ENCODE data around the gene TMEM134.
A peak's percentile ranks its signal among the peaks of the same experiment; 100 is the strongest.

TMEM134 gene

GRCh38 chr11:67463680-67464410 is 5.2 kb downstream of the TMEM134 start:
- Mint-ChIP-seq H3K27ac (no peak overlapping the region), H3K27me3 (ENCODE audit: low read depth, poor library complexity) (peaks cover under 1% of the 10 kb centered on the region), H3K9me3 (no peaks in the 10 kb centered on the region), H3K4me1 (peaks cover 29% of the 10 kb centered on the region), H3K36me3 (ENCODE audit: low read depth) (peaks cover 4% of the 10 kb centered on the region), H3K4me3 (peak overlapping the region; percentile 79)
- TF ChIP-seq, protein P1, sequence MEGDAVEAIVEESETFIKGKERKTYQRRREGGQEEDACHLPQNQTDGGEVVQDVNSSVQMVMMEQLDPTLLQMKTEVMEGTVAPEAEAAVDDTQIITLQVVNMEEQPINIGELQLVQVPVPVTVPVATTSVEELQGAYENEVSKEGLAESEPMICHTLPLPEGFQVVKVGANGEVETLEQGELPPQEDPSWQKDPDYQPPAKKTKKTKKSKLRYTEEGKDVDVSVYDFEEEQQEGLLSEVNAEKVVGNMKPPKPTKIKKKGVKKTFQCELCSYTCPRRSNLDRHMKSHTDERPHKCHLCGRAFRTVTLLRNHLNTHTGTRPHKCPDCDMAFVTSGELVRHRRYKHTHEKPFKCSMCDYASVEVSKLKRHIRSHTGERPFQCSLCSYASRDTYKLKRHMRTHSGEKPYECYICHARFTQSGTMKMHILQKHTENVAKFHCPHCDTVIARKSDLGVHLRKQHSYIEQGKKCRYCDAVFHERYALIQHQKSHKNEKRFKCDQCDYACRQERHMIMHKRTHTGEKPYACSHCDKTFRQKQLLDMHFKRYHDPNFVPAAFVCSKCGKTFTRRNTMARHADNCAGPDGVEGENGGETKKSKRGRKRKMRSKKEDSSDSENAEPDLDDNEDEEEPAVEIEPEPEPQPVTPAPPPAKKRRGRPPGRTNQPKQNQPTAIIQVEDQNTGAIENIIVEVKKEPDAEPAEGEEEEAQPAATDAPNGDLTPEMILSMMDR (IDR thresholded peaks at IDR 0.05) = no peak
- no peak for DNase-seq

- Mint-ChIP-seq H3K36me3 (ENCODE audit: low read depth) (peaks cover 4% of the 10 kb centered on the region), H3K27me3 (ENCODE audit: low read depth, poor library complexity) (peaks cover 3% of the 10 kb centered on the region), H3K27ac (no peak overlapping the region), H3K4me3 (no peak overlapping the region), H3K9me3 (no peaks in the 10 kb centered on the region), H3K4me1 (peaks cover 26% of the 10 kb centered on the region)
- TF ChIP-seq, protein P1 (IDR thresholded peaks at IDR 0.05) = no peak
- DNase-seq = no peak
Measured at GRCh38 chr11:67463186-67463585, 5.9 kb downstream of the TMEM134 start.

DNA sequence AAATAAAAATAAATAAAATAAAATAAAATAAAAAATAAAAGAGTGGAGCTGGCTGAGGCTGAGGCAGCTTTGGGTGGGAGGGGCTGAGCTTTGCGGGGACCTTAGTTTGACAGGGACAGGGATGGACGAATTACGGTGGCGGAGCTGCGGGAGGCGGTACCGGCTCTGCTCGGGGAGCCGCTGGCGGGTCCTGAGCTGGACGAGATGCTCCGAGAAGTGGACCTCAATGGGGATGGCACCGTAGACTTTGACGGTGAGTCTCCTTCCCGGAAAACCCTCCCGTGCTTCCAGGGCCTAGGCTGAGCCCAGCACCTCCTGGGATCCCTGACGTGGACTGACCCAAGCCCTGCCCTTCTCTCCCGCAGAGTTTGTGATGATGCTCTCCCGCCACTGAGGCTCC is 10.8 kb downstream of the TMEM134 start:
- no peak for DNase-seq
- no peak overlapping the region for H3K27ac Mint-ChIP-seq
- no peak overlapping the region for H3K4me3 Mint-ChIP-seq
- no peaks in the 10 kb centered on the region for H3K36me3 Mint-ChIP-seq (ENCODE audit: low read depth)
- TF ChIP-seq, protein P1 (IDR thresholded peaks at IDR 0.05) = no peak
- no peaks in the 10 kb centered on the region for H3K9me3 Mint-ChIP-seq
- H3K27me3 Mint-ChIP-seq (ENCODE audit: low read depth, poor library complexity) = peaks cover 3% of the 10 kb centered on the region
- H3K4me1 Mint-ChIP-seq = peaks cover 26% of the 10 kb centered on the region

DNA sequence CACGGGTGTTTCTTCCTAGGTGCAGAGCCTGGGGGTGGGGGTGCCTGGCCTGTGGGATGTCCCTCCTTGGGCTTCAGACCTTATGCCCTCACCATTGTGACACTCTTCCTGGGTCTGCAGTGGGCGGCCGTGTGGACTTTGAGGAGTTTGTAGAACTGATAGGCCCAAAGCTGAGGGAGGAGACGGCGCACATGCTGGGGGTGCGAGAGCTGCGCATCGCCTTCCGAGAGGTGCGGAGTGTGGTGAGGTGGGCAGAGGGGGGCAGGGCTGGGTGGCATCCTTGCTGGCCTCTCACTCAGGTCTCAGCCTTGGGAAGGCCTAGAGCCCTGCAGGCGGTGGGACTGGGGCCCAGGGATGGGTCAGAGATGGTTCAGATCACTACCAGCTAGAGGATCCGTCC is 11.6 kb downstream of the TMEM134 start:
- Mint-ChIP-seq H3K9me3 (no peaks in the 10 kb centered on the region), H3K4me3 (no peak overlapping the region), H3K27me3 (ENCODE audit: low read depth, poor library complexity) (peaks cover 3% of the 10 kb centered on the region), H3K27ac (peak overlapping the region; percentile 39), H3K36me3 (ENCODE audit: low read depth) (no peaks in the 10 kb centered on the region), H3K4me1 (peaks cover 26% of the 10 kb centered on the region)
- TF ChIP-seq, protein P1 (IDR thresholded peaks at IDR 0.05) = no peak
- DNase-seq = no peak

DNA sequence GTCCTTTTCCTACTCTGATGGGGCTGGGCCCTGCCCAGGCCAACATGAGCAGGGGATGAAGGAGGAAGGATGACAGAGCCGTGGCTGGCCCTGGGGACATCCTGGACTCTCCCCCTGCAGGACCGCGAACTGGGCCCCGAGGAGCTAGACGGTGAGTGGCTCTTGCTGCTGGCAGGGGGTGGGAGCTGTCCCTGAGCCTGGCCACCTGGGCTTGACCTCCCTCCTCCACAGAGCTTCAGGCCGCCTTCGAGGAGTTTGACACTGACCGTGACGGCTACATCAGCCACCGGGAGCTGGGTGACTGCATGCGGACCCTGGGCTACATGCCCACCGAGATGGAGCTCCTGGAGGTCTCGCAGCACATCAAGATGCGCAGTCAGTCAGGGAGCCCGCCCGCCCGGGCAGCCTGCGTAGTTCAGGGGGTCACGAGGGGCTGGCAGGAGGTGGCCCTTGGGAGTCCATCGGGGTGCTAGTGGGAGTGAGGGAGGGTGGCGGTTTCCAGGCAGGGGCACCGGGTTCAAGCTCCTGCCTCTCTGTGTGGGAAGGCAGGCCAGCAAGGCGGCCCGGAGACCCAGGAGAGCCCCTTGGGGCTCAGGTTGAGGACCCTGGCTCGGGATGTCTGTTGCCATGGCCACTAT is 12.9 kb downstream of the TMEM134 start:
- TF ChIP-seq, protein P1 (IDR thresholded peaks at IDR 0.05) = no peak
- H3K27ac Mint-ChIP-seq = no peak overlapping the region
- peaks cover 31% of the 10 kb centered on the region for H3K4me1 Mint-ChIP-seq
- DNase-seq = no peak
- no peaks in the 10 kb centered on the region for H3K9me3 Mint-ChIP-seq
- H3K36me3 Mint-ChIP-seq (ENCODE audit: low read depth) = no peaks in the 10 kb centered on the region
- H3K27me3 Mint-ChIP-seq (ENCODE audit: low read depth, poor library complexity) = peaks cover 3% of the 10 kb centered on the region
- no peak overlapping the region for H3K4me3 Mint-ChIP-seq

DNA sequence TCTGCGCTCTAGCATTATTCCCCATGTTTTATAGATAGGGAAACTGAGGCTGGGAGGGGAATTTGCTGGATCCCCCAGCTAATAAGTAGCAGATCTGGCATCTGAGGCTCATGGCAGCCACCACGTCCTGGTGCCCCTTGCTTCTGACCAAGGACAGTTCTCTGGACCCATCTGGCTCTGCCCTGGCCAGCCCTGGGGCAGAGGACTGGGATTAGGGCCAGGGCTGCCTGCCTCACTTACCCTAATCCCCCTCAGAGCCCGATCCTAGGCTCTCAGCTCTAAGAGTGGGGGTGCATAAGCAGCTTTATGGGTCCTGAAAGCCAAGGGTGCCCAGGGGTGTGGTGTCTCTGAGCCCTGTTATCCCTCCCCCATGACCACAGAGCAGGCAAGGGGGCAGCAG is 14.0 kb downstream of the TMEM134 start, which contains the start of gene CABP4:
Gene CABP4, plus strand, starts transcription at position 301 of the 400 bp plus-strand sequence. Its CDS starts 70 bp downstream, at position 371.
- H3K27me3 Mint-ChIP-seq (ENCODE audit: low read depth, poor library complexity) = peaks cover 3% of the 10 kb centered on the region
- no peak within 1 kb of the TSS for H3K27ac Mint-ChIP-seq
- TF ChIP-seq, protein P1 (IDR thresholded peaks at IDR 0.05) = no peak
- H3K4me3 Mint-ChIP-seq = no peak within 1 kb of the TSS
- H3K9me3 Mint-ChIP-seq = no peaks in the 10 kb centered on the region
- peaks cover 36% of the 10 kb centered on the region for H3K4me1 Mint-ChIP-seq
- H3K36me3 Mint-ChIP-seq (ENCODE audit: low read depth) = no peaks in the 10 kb centered on the region
- DNase-seq = no peak
